GM12875 (cell line): ENCODE data around the gene MAP4K3.

Experiments
- H3K4me3 ChIP-seq: one replicate; pipeline ENCODE4 v1.5.1; 2011; ENCODE audit warnings: low read depth, low read length, control low read depth
- CTCF ChIP-seq: IDR thresholded peaks from 2 replicates; pipeline ENCODE4 v1.5.1; 2011; ENCODE audit warnings: low read depth, mild to moderate bottlenecking, control low read depth, inconsistent platforms, low read length, moderate library complexity, borderline replicate concordance; ENCODE audit not compliant: insufficient read depth

The MAP4K3 gene

GRCh38 chr2:39436592-39437521, at the start of gene MAP4K3:
MAP4K3 (minus strand) TSS chr2:39437285; CDS start chr2:39436987, 298 bp downstream.
- H3K4me3 ChIP-seq: peak within 1 kb of the TSS; percentile 83
- no peak for TF ChIP-seq CTCF

GRCh38 chr2:39486071-39486470, 49.0 kb upstream of the MAP4K3 start:
- TF ChIP-seq CTCF: no peak
- no peak overlapping the region for H3K4me3 ChIP-seq

GRCh38 chr2:39484620-39485495, 47.8 kb upstream of the MAP4K3 start:
- no peak for TF ChIP-seq CTCF
- no peak overlapping the region for H3K4me3 ChIP-seq

GRCh38 chr2:39484206-39484605, 47.1 kb upstream of the MAP4K3 start:
- H3K4me3 ChIP-seq: no peak overlapping the region
- no peak for TF ChIP-seq CTCF

- no peak overlapping the region for H3K4me3 ChIP-seq
- no peak for TF ChIP-seq CTCF
Observed at GRCh38 chr2:39483534-39483933, 46.4 kb upstream of the MAP4K3 start.

- H3K4me3 ChIP-seq: no peak overlapping the region
- no peak for TF ChIP-seq CTCF
Observed at GRCh38 chr2:39481611-39482010, 44.5 kb upstream of the MAP4K3 start.
